Karpas-422 (cell line): ENCODE measurements around the gene C1R. TPM values are rescaled to one million over a fixed set of nuclear protein-coding genes. Genes with fewer than 3 reads are reported as not detected.

Experiments
- small RNA-seq: library from RNA; depleted of rRNA; stranded (forward); fragments of <200 nt; gene quantifications from one replicate; pipeline ENCODE3, GENCODE V24; 2014
- total RNA-seq: library from RNA; depleted of rRNA; stranded (reverse); fragments of >200 nt; shearing (Covaris generic); gene quantifications from 2 replicates; pipeline ENCODE4 v1.2.3, GENCODE V29; 2014; ENCODE audit warnings: low replicate concordance; rRNA removed

The C1R gene
- total RNA-seq, 1 experiment from 2014 or later = 2.8 TPM

Small RNAs within 50 kb of the gene (small RNA-seq; reads per million reads assigned to genes)
- gene AC006512.1 (not detected), gene RNU6-485P (not detected)

Other genes with a start within 250 kb of the C1R start
- gene CDCA3, start 241.2 kb downstream of the C1R start, total RNA-seq = 47.6 and 70.0 TPM in 2 replicates
- gene USP5, start 240.3 kb downstream of the C1R start, total RNA-seq = 36.9 and 66.6 TPM in 2 replicates
- 1,584 and 1,673 TPM in 2 replicates for gene TPI1, start 224.9 kb downstream of the C1R start, total RNA-seq
- gene SPSB2, start 219.1 kb downstream of the C1R start, total RNA-seq = 5.9 and 7.4 TPM in 2 replicates
- 8.7 and 9.7 TPM in 2 replicates for gene LRRC23, start 187.6 kb downstream of the C1R start, total RNA-seq
- 40.3 and 43.1 TPM in 2 replicates for gene ENO2, start 177.9 kb downstream of the C1R start, total RNA-seq
- 8.8 and 11.7 TPM in 2 replicates for gene ATN1, start 164.5 kb downstream of the C1R start, total RNA-seq
- not detected in 2 replicates for gene RNU7-1, start 148.6 kb downstream of the C1R start, total RNA-seq
- gene C12orf57, start 148.4 kb downstream of the C1R start, total RNA-seq = 264 and 402 TPM in 2 replicates
- 411 and 673 TPM in 2 replicates for gene PTPN6, start 141.1 kb downstream of the C1R start, total RNA-seq
- 353 and 644 TPM in 2 replicates for gene PHB2, start 121.8 kb downstream of the C1R start, total RNA-seq
- 56.6 and 71.1 TPM in 2 replicates for gene EMG1, start 121.5 kb downstream of the C1R start, total RNA-seq
- gene LPCAT3, start 74.0 kb downstream of the C1R start, total RNA-seq = 21.6 and 42.7 TPM in 2 replicates
- 4.7 TPM in 1 of 2 replicates, not detected in the other for gene C1S, start 31.7 kb downstream of the C1R start, total RNA-seq
- gene C1RL, start 16.8 kb upstream of the C1R start, total RNA-seq = 47.7 and 81.5 TPM in 2 replicates
- not detected in 2 replicates for gene RBP5, start 36.4 kb upstream of the C1R start, total RNA-seq
- gene CLSTN3, start 37.9 kb upstream of the C1R start, total RNA-seq = 30.0 and 40.3 TPM in 2 replicates
- 25.9 and 80.8 TPM in 2 replicates for gene PEX5, start 97.2 kb upstream of the C1R start, total RNA-seq
- not detected in 2 replicates for gene ACSM4, start 211.6 kb upstream of the C1R start, total RNA-seq